HepG2 (cell line): ENCODE results near the gene RAB3C.

ENCODE experiments used
- NBN ChIP-seq: fragments of 450-650 bp; conservative IDR thresholded peaks from 2 replicates; pipeline ENCODE4 v1.6.1; 2017
- PHF8 ChIP-seq: sonication (generic); formaldehyde crosslinking; IDR thresholded peaks from 2 replicates; pipeline ENCODE4 v1.5.0; 2020; ENCODE audit warnings: missing genetic modification reagents
- POLR2A ChIP-seq, 2 experiments: IDR thresholded peaks; 2 replicates each; pipeline ENCODE4 v1.6.1; 2011; ENCODE audit warnings: low read depth in 2 of 2, low read length in 2 of 2, mild to moderate bottlenecking in 1 of 2, moderate library complexity in 1 of 2; ENCODE audit not compliant: insufficient read depth in 1 of 2
- SIN3A ChIP-seq: IDR thresholded peaks from 2 replicates; pipeline ENCODE4 v1.6.1; 2011; ENCODE audit warnings: low read depth, mild to moderate bottlenecking, control low read depth, low read length, borderline replicate concordance
- SP1 ChIP-seq, 2 experiments: fragments of 450-650 bp in 1 of 2; sonication (generic) in 1 of 2; formaldehyde crosslinking in 1 of 2; IDR thresholded peaks; 2 replicates each; pipeline versions ENCODE4 v1.4.0 to v1.6.1; 2016 to 2020; ENCODE audit warnings: missing genetic modification reagents in 1 of 2
- ZNF530 ChIP-seq: sonication (generic); formaldehyde crosslinking; IDR thresholded peaks from 2 replicates; pipeline ENCODE4 v1.5.0; 2020; ENCODE audit warnings: low read depth, mild to moderate bottlenecking, missing genetic modification reagents
- TF ChIP-seq, protein P1 (sequence below): sonication (generic); formaldehyde crosslinking; IDR thresholded peaks from 2 replicates; pipeline ENCODE4 v1.4.0; 2020; ENCODE audit warnings: missing genetic modification reagents, mild to moderate bottlenecking, borderline replicate concordance
- TF ChIP-seq, protein P2 (sequence below): sonication (generic); formaldehyde crosslinking; IDR thresholded peaks from 2 replicates; pipeline ENCODE4 v1.5.0; 2020; ENCODE audit warnings: mild to moderate bottlenecking, missing genetic modification reagents, moderate library complexity

GRCh38 chr5:58640011-58640410, 57.1 kb downstream of the RAB3C start:
- TF ChIP-seq, protein P1, sequence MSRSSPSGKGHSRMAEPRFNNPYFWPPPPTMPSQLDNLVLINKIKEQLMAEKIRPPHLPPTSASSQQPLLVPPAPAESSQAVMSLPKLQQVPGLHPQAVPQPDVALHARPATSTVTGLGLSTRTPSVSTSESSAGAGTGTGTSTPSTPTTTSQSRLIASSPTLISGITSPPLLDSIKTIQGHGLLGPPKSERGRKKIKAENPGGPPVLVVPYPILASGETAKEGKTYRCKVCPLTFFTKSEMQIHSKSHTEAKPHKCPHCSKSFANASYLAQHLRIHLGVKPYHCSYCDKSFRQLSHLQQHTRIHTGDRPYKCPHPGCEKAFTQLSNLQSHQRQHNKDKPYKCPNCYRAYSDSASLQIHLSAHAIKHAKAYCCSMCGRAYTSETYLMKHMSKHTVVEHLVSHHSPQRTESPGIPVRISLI: no peak
- no peak for TF ChIP-seq POLR2A (IDR thresholded peaks at IDR 0.05; ENCODE audit: insufficient read depth in 1 of 2, low read depth in 2 of 2, low read length in 2 of 2)
- no peak for TF ChIP-seq PHF8 (CRISPR knock-in tag)
- TF ChIP-seq ZNF530 (CRISPR knock-in tag): no peak
- TF ChIP-seq, protein P2, sequence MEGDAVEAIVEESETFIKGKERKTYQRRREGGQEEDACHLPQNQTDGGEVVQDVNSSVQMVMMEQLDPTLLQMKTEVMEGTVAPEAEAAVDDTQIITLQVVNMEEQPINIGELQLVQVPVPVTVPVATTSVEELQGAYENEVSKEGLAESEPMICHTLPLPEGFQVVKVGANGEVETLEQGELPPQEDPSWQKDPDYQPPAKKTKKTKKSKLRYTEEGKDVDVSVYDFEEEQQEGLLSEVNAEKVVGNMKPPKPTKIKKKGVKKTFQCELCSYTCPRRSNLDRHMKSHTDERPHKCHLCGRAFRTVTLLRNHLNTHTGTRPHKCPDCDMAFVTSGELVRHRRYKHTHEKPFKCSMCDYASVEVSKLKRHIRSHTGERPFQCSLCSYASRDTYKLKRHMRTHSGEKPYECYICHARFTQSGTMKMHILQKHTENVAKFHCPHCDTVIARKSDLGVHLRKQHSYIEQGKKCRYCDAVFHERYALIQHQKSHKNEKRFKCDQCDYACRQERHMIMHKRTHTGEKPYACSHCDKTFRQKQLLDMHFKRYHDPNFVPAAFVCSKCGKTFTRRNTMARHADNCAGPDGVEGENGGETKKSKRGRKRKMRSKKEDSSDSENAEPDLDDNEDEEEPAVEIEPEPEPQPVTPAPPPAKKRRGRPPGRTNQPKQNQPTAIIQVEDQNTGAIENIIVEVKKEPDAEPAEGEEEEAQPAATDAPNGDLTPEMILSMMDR (CRISPR knock-in tag): no peak
- TF ChIP-seq SP1 (IDR thresholded peaks at IDR 0.05): no peak
- no peak for TF ChIP-seq SP1 (CRISPR knock-in tag; IDR thresholded peaks at IDR 0.05)
- TF ChIP-seq SIN3A: no peak
- TF ChIP-seq NBN: no peak
